Stomach smooth muscle (tissue), 2 donors: ENCODE data around the gene SLC7A6OS.

Experiments
- H3K27ac ChIP-seq: one replicate; pipeline ENCODE4 v1.7.0; 2013; ENCODE audit warnings: mild to moderate bottlenecking, low read length, inconsistent platforms
- H3K27me3 ChIP-seq, 2 donors: one replicate each; pipeline ENCODE4 v1.7.0; 2013; ENCODE audit warnings: low read length in 2 of 2; ENCODE audit not compliant: insufficient read depth in 2 of 2, control insufficient read depth in 1 of 2
- H3K36me3 ChIP-seq, 2 donors: one replicate each; pipeline ENCODE4 v1.7.0; 2013; ENCODE audit warnings: low read length in 2 of 2; ENCODE audit not compliant: control insufficient read depth in 2 of 2, insufficient read depth in 2 of 2
- H3K4me1 ChIP-seq: one replicate; pipeline ENCODE4 v1.7.0; 2013; ENCODE audit warnings: low read length; ENCODE audit not compliant: control insufficient read depth, insufficient read depth
- H3K4me3 ChIP-seq, 2 donors: one replicate each; pipeline ENCODE4 v1.7.0; 2013; ENCODE audit warnings: low read length in 2 of 2
- H3K9ac ChIP-seq, 2 donors: one replicate each; pipeline ENCODE4 v1.7.0; 2013; ENCODE audit warnings: low read length in 2 of 2, mild to moderate bottlenecking in 1 of 2
- H3K9me3 ChIP-seq, 2 donors: one replicate each; pipeline ENCODE4 v1.7.0; 2013; ENCODE audit warnings: low read length in 2 of 2; ENCODE audit not compliant: control insufficient read depth in 2 of 2
- donor health status: healthy.
- donor health status: Pancreatic carcinoma.

SLC7A6OS gene

DNA sequence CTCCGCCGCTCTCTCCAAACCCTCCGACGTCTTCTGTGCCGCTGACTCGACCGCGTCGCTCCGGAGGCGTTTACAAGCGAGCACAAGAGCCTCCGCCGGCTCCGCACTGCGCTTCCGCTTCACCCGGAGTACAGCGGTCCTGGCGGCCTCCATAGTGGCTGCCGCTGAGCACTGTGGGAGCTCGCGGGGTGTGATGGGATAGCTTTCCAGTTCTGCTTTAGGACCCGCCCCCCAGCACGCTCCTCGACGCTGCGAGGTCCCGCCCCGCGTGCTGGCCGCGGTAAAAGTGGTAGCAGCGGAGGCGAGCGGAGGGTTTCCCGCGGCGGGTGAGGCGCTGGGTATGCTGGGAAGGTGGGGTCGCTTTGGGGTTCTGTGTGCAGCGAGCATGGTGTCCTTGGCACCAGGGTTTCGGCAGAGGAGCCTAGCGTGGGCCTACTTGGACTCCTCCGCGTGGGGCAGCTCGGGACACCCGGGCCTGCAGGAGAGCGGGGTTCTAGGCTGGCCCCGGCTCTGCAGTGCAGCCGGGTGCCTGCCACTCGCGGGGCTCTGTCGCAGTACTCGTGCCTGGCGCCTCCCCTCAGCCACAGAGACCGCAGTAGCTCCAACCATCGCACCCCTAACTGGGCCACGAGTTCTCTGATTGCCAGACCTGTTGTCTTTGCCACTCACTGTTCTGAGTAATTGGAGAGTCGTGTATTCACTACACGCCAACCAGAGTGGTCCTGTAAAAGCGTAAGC is at the start of gene SLC7A6OS, which contains the start of gene PRMT7:
TSS of gene SLC7A6OS (minus strand) at position 173 of the 738 bp plus-strand sequence. CDS start at position 153, 20 bp downstream.
TSS of gene PRMT7 (plus strand) at position 246 of the 738 bp plus-strand sequence. CDS start 4,961 bp downstream, outside the sequence.
- peak within 1 kb of the TSS; percentile 70 to 99 for H3K4me3 ChIP-seq
- H3K27ac ChIP-seq, result peak within 1 kb of the TSS; percentile 58
- H3K27me3 ChIP-seq, result no peaks in the 10 kb centered on the region
- H3K9me3 ChIP-seq, result no peaks in the 10 kb centered on the region
- peaks cover 5 to 13% of the 10 kb centered on the region in 2 donors for H3K36me3 ChIP-seq
- H3K4me1 ChIP-seq, result peaks cover 20% of the 10 kb centered on the region
- H3K9ac ChIP-seq, result peak within 1 kb of the TSS; percentile 67 to 90

DNA sequence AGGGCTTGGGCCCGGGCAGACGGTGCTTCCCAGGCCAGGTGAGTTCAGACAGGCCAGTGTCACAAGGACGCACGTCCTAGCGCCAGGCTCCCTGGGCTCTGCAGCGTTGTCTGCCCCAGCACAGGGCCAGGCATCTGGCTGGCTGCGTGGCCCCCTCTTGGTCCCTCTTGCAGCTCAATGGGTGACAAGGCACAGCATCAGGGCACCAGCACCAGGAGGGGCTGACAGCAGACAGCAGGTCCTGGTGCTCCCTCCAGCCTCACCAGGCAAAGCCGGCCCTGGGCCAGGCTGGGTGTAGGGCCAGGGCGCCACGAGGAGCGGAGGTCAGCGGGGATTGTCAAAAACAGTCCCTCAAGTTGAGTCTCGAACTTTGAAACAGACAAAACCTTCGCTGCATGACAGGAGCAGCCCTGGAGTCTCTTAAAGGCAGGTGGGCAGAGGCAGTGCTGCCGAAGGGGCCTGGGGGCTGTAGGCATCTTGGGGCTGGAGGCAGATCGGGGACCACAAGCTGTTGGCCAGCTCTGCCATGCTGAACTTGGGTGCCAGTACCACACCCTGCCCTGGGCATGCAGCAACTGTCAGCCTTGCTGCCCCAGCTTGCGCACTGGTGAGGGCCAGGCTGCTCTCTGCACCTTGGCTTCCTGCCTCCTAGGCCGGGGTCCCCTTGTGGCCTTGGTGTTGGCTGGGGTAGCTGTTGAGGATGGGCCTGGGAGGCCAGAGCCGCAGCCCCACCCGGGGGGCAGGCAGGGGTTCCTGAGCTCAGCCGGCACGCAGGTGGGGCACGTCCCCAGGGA is 48.8 kb upstream of the SLC7A6OS start:
- no peaks in the 10 kb centered on the region for H3K9me3 ChIP-seq
- H3K36me3 ChIP-seq, result peaks cover 17 to 28% of the 10 kb centered on the region in 2 donors
- H3K9ac ChIP-seq, result no peak overlapping the region
- no peak overlapping the region for H3K27ac ChIP-seq
- H3K4me3 ChIP-seq, result no peak overlapping the region
- H3K4me1 ChIP-seq, result no peaks in the 10 kb centered on the region
- H3K27me3 ChIP-seq, result peaks cover 0 to 10% of the 10 kb centered on the region in 2 donors

DNA sequence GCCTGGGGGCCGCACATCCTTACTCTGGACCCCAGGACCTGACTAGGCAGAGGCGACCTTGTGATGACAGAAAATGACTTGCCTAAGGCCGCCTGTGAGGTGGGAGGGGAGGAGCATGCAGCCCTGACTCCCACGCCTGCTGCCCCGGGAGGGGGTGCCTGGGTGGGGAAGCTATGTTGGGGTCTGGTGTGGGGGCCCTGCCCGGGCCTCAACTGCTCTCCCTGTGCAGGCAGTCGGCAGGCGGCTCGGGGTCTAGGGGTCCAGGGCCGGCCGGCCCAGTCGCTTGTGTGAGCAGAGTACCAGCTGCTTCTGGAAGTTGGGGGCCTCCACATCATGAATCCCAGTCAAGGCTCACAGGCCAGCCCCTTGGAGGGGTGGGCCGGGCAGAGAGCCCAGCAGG is 48.2 kb upstream of the SLC7A6OS start:
- Histone ChIP-seq H3K4me1 (no peaks in the 10 kb centered on the region), H3K27me3 (peaks cover 0 to 7% of the 10 kb centered on the region in 2 donors), H3K4me3 (no peak overlapping the region), H3K36me3 (peaks cover 24 to 33% of the 10 kb centered on the region in 2 donors), H3K27ac (no peak overlapping the region), H3K9me3 (no peaks in the 10 kb centered on the region), H3K9ac (no peak overlapping the region)

DNA sequence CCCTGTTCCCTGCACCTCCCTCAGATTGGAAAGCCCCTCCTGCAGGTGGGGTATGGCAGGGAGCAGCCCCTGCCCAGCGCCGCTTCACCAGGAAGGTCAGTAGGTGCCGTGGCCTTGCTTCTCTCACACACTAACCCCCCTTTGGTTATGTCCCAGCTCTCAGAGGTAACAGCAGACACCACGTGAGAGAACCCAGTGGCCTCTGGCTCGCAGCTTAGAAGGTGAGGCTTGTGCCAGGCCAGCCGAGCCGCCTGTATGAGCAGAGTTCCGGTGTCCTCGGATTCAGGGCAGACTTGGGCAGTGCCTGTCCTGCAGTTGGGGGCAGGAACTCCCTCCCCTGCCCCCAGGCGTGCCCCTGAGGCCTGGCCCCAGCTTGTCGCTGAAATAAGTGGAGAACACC is 47.2 kb upstream of the SLC7A6OS start:
- peaks cover 31 to 43% of the 10 kb centered on the region in 2 donors for H3K36me3 ChIP-seq
- H3K9me3 ChIP-seq, result no peaks in the 10 kb centered on the region
- H3K27ac ChIP-seq, result no peak overlapping the region

DNA sequence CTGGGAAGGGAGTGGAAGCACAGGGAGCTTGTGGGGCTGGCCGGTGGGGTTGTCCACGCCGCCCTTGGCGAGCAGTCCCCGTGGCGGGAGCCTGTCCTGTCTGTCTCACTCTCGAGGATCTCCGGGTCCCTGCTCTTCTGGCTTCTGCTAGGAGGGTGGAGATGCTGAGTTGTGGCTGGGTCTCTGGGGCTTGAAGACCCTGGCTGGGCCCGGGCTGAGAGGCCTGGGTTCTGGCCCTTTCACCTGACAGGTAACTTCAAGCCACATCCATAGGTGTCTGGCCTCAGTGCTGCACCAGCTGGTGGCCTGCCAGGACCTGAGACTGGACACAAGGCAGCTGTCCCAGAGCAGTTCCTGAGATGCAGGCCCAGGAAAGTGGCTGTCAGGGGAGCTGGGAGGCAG is 46.8 kb upstream of the SLC7A6OS start:
- H3K36me3 ChIP-seq, result peaks cover 34 to 46% of the 10 kb centered on the region in 2 donors
- H3K27me3 ChIP-seq, result no peaks in the 10 kb centered on the region
- H3K4me3 ChIP-seq, result no peak overlapping the region
- H3K4me1 ChIP-seq, result no peaks in the 10 kb centered on the region
- no peak overlapping the region for H3K27ac ChIP-seq
- H3K9me3 ChIP-seq, result no peaks in the 10 kb centered on the region
- no peak overlapping the region for H3K9ac ChIP-seq

More for the DNA sequence above, 47.2 kb upstream of the SLC7A6OS start:
- H3K27me3 ChIP-seq, result no peaks in the 10 kb centered on the region
- H3K9ac ChIP-seq, result no peak overlapping the region
- no peak overlapping the region for H3K4me3 ChIP-seq
- H3K4me1 ChIP-seq, result no peaks in the 10 kb centered on the region

DNA sequence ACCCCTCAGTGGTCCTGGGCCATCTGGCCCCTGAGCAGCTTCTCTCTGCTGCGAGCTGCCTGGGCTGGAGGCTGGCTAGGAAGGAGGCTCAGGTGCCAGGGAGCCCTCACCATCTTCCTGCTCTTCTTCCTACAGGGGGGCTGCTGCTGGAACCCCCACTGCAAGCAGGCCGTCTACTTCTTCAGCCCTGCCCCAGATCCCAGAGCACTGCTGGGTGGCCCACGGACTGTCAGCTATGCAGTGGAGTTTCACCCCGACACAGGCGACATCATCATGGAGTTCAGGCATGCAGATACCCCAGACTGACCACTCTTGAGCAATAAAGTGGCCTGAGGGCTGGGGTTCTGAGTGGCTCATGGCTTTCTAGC is 46.2 kb upstream of the SLC7A6OS start:
- Histone ChIP-seq H3K9ac (no peak overlapping the region), H3K27me3 (no peaks in the 10 kb centered on the region), H3K36me3 (peaks cover 40 to 51% of the 10 kb centered on the region in 2 donors), H3K4me1 (no peaks in the 10 kb centered on the region), H3K27ac (no peak overlapping the region), H3K4me3 (no peak overlapping the region), H3K9me3 (no peaks in the 10 kb centered on the region)

DNA sequence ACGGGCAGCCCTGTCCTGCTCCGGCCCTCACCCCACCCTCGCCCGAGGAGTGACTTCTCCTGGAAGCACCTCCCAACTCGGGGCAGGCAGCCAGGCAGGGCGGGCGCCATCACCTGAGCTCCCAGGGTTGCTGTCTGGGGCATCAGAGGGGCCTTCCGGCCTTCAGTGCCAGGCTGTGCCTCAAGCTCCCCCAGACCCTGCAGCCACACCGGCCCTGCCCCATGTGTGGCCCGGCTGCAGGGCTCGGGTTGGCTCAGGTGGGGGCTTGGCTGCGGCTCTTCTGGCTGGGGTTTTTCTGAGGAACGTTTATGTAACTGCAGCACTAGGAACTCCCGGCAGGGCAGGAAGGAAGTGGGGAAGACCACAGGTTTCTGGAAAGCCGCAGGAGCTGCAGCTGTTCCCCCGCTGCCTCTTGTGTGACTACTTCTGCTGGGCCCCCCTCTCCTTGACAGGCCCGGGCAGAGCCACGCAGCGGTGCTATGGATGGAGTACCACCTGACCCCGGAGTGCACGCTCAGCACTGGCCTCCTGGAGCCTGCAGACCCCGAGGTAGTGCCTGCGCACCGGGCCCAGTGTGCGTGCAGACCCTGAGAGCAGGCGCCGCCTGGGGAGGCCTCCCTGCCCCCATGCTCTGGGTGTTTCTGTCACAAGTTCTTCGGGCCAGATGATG is 45.6 kb upstream of the SLC7A6OS start:
- H3K9ac ChIP-seq, result no peak overlapping the region

DNA sequence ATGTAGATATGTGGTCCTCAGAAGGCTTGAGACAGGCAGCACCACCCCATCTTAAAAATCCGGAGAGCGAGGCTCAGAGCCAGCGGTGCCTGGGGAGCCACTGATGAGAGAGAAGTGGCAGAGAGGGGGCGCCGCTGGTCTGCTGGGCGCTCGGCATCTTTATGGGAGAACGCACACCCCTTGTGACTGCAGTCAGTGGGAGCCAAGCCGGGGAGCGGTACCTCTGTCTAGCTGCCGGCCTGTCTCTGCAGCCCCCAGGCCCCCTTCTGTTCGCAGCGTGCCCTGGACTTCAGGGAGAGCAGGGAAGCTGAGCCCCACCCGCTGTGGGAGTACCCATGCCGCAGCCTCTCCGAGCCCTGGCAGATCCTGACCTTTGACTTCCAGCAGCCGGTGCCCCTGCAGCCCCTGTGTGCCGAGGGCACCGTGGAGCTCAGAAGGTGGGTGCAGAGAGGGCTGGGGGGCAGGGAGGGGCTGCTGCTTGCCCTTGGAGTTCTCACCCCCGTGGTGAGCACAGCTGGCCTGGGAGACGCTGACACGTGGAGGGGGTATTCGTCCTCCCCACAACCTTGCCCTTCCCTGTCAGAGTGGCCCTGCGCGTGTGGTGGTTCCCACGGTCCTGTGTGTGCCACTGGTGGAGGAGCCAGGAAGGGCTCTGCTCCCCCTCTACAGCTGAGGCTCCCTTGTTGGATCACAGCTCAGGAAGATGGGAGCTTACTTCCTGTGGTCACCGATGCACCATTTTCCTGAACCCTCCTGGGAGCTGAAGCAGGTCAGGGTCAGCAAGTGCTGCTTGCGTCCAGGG is 44.9 kb upstream of the SLC7A6OS start:
- peaks cover 47 to 62% of the 10 kb centered on the region in 2 donors for H3K36me3 ChIP-seq
- H3K4me3 ChIP-seq, result no peak overlapping the region
- no peaks in the 10 kb centered on the region for H3K27me3 ChIP-seq
- H3K9ac ChIP-seq, result no peak overlapping the region
- peaks cover 2% of the 10 kb centered on the region for H3K4me1 ChIP-seq
- H3K27ac ChIP-seq, result no peak overlapping the region
- H3K9me3 ChIP-seq, result no peaks in the 10 kb centered on the region

More for the DNA sequence above, 45.6 kb upstream of the SLC7A6OS start:
- no peak overlapping the region for H3K4me3 ChIP-seq
- H3K27me3 ChIP-seq, result no peaks in the 10 kb centered on the region
- no peak overlapping the region for H3K27ac ChIP-seq
- H3K4me1 ChIP-seq, result peaks cover 2% of the 10 kb centered on the region
- H3K36me3 ChIP-seq, result peaks cover 45 to 56% of the 10 kb centered on the region in 2 donors
- H3K9me3 ChIP-seq, result no peaks in the 10 kb centered on the region

DNA sequence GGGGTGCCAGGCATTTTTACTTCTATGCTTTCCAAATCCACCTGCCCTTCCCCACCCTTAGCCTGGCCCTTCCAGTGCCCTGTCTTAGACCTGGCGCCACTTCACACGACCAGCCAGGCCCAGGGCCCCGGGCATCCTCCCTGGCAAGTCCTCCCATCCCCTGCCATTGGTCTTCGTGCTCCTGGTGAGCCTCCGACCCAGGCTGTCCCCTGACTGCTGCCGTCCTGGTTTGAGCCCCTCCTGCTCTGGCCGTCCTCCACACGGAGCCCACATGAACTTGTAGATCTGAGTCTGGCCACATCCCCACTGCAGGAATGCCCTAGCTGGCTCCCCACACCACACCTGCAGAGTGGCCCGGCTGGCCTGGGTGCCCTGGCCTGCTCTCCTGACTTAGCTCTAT is 44.1 kb upstream of the SLC7A6OS start:
- Histone ChIP-seq H3K27ac (no peak overlapping the region), H3K9ac (no peak overlapping the region), H3K9me3 (no peaks in the 10 kb centered on the region), H3K4me3 (no peak overlapping the region), H3K36me3 (peaks cover 50 to 67% of the 10 kb centered on the region in 2 donors), H3K4me1 (peaks cover 2% of the 10 kb centered on the region), H3K27me3 (no peaks in the 10 kb centered on the region)

DNA sequence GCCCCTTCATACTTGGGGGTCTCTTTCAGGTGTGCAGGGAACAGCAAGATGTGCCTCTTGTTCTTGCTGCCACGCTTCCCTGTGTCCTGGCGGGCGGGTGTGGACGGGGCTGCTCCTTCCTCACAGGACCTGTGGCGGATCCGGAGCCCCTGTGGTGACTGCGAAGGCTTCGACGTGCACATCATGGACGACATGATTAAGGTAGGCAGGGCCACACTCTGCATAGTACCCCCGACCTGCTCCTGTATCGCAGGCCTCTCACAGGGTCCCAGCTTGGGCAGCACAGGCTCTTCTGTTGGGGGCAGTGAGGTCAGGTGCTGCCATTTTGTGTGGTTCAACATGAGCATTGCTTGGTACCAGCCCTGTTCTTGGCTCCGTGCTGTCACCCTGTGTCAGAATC is 42.6 kb upstream of the SLC7A6OS start:
- Histone ChIP-seq H3K36me3 (peaks cover 55 to 72% of the 10 kb centered on the region in 2 donors), H3K9me3 (no peaks in the 10 kb centered on the region), H3K27me3 (no peaks in the 10 kb centered on the region), H3K27ac (no peak overlapping the region), H3K4me1 (peaks cover 2% of the 10 kb centered on the region), H3K4me3 (no peak overlapping the region), H3K9ac (no peak overlapping the region)
